ENCODE results near the gene PIH1D1.

DNA sequence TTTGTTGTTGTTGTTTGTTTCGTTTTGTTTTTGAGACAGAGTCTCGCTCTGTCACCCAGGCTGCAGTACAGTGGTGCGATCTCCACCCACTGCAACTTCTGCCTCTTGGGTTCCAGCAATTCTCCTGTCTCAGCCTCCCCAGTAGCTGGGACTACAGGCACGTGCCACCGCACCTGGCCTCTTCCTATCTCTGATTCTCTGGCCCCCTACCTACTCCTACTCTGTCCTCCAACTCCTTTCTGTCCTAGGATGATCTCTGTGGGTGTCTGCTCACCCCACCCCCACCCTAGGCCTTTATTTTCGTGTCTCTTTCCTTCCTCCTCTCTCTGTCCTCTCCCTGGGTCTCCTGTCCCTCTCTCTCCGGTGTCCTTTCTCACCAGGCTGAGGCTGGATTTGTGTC lies 1.2 kb downstream of the PIH1D1 start:
- no peak for TF ChIP-seq CHD2 (IDR thresholded peaks at IDR 0.05; ENCODE audit: low read length)
- TF ChIP-seq, protein P1, sequence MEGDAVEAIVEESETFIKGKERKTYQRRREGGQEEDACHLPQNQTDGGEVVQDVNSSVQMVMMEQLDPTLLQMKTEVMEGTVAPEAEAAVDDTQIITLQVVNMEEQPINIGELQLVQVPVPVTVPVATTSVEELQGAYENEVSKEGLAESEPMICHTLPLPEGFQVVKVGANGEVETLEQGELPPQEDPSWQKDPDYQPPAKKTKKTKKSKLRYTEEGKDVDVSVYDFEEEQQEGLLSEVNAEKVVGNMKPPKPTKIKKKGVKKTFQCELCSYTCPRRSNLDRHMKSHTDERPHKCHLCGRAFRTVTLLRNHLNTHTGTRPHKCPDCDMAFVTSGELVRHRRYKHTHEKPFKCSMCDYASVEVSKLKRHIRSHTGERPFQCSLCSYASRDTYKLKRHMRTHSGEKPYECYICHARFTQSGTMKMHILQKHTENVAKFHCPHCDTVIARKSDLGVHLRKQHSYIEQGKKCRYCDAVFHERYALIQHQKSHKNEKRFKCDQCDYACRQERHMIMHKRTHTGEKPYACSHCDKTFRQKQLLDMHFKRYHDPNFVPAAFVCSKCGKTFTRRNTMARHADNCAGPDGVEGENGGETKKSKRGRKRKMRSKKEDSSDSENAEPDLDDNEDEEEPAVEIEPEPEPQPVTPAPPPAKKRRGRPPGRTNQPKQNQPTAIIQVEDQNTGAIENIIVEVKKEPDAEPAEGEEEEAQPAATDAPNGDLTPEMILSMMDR (IDR thresholded peaks at IDR 0.05; ENCODE audit: control extremely low read depth in 1 of 3, insufficient read depth in 1 of 3, low read depth in 1 of 3, low read length in 3 of 3) = no peak
- no peak for TF ChIP-seq TEAD4 (IDR thresholded peaks at IDR 0.05; ENCODE audit: low read depth, low read length)
- TF ChIP-seq RNF2 (IDR thresholded peaks at IDR 0.05; ENCODE audit: borderline replicate concordance, low read depth, low read length, missing control alignments, poor library complexity, severe bottlenecking) = no peak
- TF ChIP-seq CREB1 (IDR thresholded peaks at IDR 0.05) = no peak
- TF ChIP-seq JUND (IDR thresholded peaks at IDR 0.05; ENCODE audit: low read length) = no peak
- no peak for TF ChIP-seq RAD21 (IDR thresholded peaks at IDR 0.05 in 1 of 2, conservative IDR thresholded peaks at IDR 0.05 in 1 of 2; ENCODE audit: low read depth in 2 of 2, low read length in 2 of 2)
- TF ChIP-seq POLR2A (IDR thresholded peaks at IDR 0.05; ENCODE audit: control extremely low read depth in 1 of 2, low read depth in 2 of 2, low read length in 2 of 2) = no peak

Data from H1 (cell line).